GM18873 (cell line): Measurements from ENCODE around the gene C4BPB.
"Not testable (repeated sequence)": the region's sequence is repeated elsewhere in the genome, so short reads cannot be mapped to it uniquely, and the experiment has no call there.

Experiments
- ATAC-seq: cut with Tn5 transposase; IDR thresholded peaks from one replicate; pipeline ENCODE4 v1.9.1; 2021; ENCODE audit warnings: mild to moderate bottlenecking, moderate library complexity, moderate number of reproducible peaks; ENCODE audit not compliant: unreplicated experiment, low FRiP score

The C4BPB gene, protein sequence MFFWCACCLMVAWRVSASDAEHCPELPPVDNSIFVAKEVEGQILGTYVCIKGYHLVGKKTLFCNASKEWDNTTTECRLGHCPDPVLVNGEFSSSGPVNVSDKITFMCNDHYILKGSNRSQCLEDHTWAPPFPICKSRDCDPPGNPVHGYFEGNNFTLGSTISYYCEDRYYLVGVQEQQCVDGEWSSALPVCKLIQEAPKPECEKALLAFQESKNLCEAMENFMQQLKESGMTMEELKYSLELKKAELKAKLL

DNA sequence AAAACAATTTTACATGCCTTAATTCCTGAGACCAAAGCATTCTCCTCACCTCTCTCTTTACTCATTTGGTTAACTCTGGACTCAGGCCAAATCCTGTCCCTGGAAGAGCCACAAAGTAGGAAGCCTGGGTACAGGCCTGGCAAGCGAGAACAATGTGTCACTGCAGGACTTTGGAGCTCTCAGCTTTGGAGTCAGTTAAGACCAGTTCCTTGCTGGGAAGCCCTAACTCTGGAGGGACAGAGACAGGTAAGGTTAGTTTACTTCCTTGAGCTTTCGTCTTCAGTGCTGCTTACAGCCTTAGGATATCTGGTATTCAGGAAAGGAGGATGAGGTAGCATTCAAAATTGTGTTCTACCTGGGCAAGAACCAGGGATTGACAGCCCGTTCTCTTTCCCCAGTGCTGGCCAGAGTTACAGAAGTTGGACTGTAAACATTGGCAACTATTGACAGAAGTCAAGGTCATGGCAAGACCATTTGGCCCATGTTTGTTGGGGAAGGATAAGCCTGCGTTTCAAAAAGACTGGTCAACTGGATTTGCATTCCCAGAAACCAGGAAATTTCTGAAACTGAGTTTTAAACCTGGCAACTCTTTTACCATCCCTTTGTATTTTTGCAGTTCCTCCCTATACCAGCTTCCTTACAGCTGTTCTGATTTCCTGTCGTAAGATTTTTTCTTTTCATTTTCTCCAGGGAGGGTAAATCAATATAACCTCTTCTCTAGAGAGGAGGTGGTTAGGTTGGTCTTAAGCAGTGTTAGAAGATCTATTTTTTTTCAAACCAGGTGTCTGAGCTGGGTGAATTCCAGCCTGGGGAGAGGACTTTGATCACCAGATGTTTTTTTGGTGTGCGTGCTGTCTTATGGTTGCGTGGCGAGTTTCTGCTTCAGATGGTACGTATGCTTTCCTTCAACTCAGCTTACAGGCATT, at the start of gene C4BPB:
C4BPB (plus strand) TSS at position 160 of the 926 bp plus-strand sequence; CDS start at position 832, 672 bp downstream.
- ATAC-seq, result no peak

DNA sequence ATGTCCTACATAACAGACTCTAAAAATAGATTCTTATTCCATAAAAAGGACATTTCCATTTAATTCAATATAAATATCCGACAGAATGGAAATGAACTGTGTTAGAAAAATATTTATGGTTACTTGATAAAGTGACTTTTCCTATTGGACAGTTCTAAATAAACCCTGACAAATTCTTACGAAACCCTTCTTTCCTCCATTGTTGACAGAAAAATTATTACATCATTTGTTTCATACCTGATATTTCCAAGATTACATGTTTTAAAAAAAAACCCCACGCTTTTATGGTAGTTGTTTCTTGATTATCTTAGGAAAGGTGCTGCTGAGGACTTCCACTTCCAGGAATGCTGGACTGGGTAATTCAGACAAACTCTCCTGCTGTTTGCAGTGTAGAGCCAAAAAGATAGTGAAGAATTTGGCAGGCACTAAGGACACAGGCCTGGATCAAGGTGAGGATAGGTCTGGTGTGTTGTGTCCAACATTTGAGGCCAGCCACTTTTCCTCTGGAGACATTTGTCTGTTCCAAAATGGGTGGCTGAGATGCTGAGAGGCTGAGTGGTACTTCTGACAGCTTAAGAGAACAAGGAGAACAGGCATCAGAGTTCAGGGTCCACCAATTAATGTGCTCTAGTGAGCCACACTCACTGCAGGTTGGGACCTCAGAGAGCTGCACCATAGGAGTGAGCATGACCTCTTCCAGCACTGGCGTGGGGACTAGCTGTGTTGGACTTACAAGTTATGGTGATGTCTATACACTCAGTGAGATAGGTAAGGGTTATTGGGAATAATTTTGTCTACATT, 49.1 kb upstream of the C4BPB start:
- no peak for ATAC-seq

DNA sequence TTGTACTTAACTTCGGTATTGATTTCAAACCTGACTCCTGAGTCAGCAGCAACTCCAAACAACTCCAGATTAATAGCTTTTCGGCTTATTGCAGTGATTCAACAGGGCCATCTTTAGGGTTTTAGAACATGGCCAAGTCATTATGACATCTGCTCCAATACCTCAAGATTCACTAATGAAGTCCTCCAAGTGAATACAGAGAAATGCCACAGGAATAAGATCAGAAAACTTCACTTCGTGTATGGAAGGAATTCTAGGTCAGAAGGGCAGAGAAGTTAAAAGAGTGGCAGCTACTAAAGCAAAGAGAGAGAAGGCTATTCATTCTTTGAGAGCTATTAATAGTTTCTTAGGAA, 48.5 kb upstream of the C4BPB start:
- no peak for ATAC-seq

DNA sequence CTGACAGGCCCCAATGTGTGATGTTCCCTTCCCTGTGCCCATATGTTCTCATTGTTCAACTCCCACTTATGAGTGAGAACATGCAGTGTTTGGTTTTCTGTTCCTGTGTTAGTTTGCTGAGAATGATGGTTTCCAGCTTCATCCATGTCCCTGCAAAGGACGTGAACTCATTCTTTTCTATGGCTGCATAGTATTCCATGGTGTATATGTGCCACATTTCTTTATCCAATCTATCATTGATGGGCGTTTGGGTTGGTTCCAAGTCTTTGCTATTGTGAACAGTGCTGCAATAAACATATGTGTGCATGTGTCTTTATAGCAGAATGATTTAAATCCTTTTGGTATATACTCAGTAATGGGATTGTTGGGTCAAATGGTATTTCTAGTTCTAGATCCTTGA, 47.3 kb upstream of the C4BPB start:
- ATAC-seq, result not testable (repeated sequence)

DNA sequence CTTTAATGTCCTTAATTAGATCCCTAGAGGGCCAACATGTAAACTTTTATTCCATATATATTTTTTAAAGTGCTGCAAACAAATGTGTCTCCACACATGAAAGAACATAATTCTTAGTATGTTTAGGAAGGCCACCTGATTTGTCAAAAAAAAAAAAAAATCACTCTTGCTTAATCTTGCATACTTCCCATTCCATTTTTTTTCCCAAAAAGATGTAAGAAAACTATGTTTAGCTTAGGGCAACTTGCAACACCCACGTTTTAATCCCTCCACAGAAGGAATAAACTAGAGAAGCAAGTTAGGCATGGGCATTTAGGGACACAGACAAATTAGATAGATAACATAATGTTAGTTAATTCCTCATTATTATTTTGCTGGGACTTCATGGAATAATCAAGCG, 43.2 kb upstream of the C4BPB start:
- no peak for ATAC-seq

DNA sequence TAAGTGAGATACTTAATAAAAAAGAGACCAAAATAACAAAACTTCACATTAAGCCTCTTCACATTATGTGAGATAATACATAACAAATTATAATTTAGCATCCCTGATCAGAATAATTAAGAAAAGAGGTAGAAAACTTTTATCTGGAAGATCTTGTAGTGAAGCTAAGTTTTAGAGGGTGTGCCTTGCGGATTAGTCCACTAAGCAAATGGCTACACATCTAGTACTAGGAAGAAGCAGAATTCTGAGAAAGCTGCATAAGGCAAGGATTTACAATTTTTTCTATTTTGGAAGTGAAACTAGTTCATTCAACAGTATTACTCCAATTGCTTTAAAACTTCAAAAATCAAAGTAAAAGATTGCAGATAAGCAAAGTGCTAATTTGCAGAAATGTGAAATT, 41.2 kb upstream of the C4BPB start:
- ATAC-seq, result no peak

DNA sequence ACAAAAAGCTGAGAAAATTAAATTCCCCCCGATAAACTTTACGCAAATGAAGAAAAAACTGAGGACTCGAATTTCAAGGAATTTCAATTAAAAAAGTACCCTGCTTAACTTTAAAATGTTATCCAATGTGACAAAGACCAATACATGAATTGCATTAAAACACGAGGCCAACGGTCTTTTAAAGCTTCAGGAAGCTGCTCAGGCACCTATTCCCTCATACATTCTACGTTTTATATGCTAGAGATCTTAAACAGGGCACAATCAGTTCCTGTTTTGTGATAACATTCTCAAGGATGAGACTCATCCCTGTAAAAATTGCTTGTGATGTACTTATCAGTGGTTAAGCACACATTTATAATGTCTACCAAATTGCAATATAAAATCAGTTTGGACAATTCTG, 40.6 kb upstream of the C4BPB start:
- no peak for ATAC-seq

DNA sequence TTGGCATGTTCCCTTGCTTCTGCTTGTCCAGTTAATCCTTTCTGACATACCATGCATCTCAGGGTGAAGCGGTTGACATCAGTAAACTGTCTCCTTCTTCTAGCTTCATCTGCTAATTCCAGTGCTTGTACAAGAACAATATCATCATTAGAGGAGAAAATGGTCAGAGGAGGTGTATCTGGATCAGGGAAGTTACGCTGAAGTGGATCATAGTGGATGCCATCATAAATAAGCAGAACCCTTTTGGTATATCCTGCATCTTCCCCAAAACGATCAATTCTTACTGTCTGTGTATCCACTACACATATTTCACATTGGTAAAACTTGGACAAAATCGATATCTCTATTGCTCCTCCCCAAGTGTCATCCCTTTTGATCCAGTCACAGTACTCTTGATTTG, 39.6 kb upstream of the C4BPB start:
- ATAC-seq, result no peak

DNA sequence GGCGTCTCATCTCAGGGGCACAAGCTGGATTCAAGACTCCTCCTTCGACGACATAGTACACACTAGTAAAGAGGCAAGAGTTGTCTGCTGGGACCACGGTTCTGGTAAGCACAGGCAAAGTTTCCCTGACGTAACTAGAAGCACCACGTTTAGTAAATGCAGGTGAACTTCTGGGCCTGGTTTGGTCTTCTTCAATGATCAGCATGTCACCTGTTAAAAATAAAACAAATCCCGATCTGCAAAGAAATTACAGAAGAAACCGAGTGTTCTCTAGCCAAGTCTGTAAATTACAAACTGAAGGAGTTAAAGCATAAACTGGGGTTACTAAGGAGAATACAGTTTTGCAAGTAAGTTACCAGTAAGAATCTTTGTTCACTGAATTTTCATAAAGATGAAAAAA, 39.1 kb upstream of the C4BPB start:
- no peak for ATAC-seq

DNA sequence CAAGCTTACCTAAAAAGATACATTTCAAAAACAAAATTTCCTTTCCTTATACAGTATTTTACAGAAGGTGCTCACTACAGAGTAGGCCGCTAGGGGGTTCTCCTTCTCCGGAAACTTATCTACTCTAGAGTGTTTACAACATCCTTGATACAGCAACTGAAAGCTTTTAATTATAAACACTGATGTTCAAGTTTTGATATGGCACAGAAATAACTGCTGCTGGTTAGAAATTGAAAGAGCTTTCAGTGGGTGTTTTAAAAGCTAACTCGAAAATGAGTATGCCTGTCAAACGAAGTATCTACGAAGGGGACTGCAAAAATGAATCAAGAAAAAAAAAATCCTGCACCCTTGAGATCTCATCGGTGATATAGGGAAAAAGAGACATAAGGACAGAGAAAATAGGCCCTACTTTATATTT, 38.7 kb upstream of the C4BPB start:
- ATAC-seq, result no peak

DNA sequence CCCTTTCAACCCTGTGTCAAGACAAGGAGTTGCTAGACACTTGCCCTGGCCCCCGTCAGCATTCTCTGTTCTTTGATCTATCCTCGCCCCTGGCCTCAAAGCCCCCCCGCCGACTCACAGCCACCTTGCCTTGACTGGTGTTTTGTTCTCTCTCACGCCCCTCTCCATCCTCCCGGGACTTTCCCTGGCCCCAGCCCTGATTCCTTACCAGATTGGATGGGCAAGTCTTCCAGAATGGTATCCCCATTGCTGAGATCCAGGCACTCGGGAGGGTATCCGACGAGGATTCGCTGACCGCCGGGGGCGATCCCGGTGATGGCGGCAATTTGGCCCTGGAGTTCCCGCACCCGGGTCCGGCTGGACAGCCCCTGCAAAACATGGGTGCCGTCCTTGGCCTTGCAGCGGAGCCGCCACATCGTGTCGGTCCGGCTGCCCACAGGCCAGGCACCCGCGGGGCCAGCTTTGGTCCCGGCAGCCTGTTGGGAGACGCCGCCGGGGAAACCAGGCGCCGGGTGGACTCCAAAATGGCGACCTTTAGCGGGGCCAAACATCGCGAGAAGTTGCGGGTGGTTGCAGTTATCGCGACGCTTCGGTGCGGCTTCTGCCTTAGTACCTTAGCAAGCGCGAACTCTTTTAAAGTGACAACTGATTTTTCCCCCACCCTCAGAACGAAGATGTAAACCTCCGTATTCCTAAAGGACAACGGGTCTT, 38.0 kb upstream of the C4BPB start:
- no peak for ATAC-seq

DNA sequence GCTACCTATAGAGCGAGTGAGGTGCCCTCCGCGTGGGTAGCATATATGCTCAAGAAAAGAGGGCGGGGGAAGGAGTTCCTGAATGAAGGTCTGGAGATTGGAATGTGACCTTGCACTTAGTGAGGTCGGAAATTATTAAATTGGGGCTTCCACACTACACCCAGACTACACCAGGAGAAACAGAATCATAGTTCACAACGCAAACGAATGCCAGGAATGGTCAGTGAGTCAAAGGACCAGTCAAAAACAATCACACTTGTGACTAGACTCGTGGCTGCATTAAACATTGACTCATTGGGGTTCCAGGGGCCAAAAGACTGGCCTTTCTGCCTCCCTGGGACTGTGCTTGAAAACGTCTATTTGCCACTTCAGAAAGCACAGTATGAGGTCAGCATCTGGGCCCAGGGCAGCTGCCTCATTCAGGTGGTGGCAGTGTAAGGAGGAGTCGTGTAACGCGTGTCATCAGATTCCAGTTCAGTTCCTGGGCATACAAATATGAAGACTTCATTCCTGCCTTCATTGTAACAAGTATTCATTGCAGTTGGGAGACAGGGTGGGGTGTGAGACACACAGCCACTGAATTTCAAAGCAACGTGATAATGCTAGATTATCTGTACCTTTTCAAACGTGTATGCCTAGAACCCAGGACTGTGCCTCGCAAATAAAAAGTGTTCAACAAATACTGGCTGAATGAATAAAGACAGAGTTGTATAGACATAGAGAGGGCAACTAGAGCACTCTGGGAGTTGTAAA, 37.3 kb upstream of the C4BPB start, which contains the start of gene YOD1:
YOD1 (minus strand) TSS at position 18 of the 753 bp plus-strand sequence. CDS start 178 bp downstream, outside the sequence.
- ATAC-seq, result no peak

DNA sequence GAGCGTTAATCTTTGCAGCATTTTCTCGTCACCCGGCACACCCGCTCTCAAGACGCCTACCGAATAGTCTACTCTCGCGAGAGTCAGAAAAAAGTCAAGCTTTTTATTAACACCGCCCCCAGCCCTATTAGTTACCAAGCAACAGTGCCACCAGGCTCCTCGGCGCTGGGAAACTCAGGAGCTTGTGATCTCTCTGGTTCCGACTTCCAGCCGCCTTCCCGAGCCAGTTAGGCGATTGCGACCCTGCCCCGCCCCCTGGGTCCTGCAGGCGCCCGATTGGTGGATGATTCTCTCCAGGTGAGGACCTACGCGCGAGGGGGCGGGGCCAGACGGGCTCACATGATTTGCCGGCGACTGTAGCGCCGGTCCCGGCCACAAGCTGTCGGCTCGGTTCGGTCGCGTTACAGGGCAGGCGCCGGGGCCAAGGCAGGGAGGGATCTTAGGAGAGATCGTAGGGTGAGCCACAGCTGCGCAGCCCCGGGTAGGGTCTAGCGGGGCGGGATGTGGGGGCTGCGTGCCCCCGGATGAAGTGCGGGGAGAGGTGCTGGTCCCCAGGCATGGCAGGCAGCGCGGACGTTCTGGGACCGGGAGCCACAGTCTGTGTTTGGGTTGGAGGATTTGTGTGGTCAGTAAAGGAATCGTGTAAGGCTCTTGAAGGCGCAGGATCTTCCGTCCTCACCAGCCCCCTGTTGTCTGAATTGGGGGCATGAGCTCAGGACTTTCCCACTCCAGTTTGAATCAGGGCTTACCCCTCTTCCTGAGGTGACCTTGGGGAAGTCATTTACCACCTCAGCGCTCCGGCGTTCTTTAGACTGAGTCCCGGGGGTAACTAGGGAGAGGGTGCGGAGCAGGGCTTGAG, 35.5 kb upstream of the C4BPB start, which contains the start of gene PFKFB2:
PFKFB2 (plus strand) TSS at position 365 of the 859 bp plus-strand sequence. CDS start 1,443 bp downstream, outside the sequence.
- peak; percentile 58 for ATAC-seq

DNA sequence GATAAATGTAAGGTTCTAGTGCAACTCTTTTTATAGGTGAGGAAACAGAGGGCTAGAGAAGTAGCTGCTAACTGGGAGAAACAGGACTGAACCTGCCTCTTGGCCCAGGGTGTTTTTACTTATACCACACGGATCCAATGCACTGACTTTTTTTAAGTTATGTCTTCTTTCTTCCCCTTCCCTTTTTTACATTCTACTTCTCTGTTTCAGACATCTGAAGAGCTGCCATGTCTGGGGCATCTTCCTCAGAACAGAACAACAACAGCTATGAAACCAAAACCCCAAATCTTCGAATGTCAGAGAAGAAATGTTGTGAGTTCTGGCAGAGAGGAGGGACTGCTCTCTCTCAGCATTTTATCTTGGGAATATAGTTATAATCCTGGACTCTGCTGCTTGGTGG, 34.2 kb upstream of the C4BPB start:
- ATAC-seq, result no peak

DNA sequence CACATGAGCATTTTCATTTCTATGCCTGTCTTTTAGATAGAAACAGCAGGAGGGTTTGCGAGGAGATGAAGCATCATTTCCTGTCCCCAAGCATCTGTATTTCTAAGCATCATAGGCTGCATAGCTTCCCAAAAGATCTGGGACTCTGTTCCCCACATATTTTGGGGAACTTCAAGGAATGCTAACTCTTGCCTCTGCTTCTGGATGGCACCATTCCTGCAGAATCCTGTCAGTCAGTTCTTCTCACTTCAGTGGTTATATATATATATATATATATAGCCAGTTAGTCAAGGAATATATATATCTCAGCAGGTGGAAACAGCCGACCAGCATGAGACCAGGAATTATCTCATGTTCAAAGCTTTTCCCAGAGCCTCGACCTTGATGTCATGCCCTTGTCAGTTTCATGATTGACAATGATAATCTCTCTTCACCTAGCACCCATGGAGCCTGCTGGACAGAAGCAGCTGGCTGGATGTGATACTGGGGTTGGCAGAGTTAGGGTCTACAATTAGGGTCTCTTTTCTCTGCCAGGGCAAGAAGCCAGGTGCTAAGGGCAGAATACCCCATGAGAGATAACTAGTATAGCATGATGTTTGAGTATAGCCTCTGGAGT, 33.2 kb upstream of the C4BPB start:
- ATAC-seq, result no peak

DNA sequence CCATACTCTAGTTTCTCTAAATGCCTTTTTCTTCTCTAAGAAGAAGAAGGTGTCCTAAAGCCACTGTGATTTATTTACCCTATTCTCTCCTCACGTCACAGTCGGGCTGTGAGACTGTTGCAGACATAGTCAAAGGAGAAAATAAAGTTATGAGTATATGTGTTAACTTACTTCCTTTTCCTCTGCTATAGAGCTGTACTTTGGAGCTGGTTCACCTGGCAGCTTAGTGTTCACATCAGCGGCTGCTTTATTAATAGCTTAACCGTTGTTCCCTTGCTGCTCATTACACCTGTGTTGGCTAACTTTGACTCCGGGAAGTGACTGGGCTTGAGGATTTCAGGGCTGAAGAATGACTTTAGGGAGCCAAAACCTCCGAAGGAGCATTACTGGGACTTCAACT, 32.0 kb upstream of the C4BPB start:
- no peak for ATAC-seq

DNA sequence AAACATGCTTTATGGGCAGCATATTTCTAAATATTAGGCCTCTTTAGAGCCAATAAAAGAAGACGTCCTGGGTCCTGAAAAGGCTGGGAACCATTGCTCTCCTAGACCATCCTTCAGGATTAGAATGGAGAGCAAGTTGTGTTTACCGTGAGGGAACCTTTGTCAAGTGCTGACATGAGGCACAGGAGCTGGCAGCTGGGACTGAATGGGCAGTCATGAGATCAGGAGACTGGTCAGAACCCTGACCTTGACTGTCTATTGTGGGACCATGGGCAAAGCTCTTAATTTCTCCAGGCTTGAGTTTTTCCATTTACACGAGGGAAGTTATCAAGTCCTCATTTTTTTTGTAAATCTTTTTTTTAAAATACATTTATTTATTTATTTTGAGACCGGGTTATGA, 30.4 kb upstream of the C4BPB start:
- ATAC-seq, result no peak
